GM19193 (cell line): ENCODE data around the gene NKPD1.

Experiments used
- POLR2A ChIP-seq: IDR thresholded peaks from 4 replicates; pipeline ENCODE4 v1.6.1; 2011; ENCODE audit not compliant: insufficient read depth, insufficient read length; ENCODE audit errors: extremely low read depth

The NKPD1 gene

DNA sequence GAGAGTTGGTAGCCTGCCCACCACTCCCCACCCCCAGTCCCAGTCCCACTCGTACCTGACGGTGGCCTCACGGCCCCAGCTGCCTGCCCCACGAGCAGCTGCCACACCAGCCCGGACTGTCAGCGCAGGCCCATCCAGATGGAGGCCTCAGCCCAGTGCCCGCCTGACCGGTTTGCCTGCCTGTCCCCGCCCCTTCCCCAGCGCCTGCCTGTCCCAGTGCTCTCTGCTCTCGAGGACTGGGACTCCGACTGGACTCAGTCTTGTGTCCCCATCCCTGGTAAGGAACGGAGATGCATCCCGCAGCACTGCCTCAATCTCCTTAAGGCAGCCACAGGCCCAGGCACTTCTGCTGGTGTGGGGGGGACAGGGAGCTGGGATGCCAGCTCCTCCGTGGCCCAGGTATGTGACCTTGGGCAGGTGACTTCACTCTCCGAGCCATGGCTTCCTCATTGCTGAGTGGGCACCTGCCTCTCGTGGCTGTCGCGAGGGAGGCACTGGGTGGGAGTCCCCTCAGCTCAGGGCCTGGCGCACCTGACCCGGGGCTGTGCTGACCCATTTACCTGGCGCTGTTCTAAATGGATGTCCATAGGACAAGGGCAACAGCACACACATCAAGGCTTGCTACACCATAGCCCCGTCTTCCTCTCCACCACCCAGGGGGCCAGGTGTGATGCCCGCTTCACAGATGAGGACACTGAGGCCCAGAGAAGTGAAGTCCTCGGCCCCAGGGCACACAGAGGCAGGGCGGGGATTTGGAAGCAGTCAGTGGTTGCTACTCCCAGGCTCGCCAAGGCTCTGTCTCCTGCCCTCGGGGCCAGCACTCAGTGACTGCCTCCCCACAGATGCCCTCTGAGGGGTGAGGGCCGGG lies at the start of gene NKPD1:
Gene NKPD1 (minus strand): TSS at position 113 of the 868 bp plus-strand sequence. CDS start 832 bp downstream, outside the sequence.
- TF ChIP-seq POLR2A, result no peak

DNA sequence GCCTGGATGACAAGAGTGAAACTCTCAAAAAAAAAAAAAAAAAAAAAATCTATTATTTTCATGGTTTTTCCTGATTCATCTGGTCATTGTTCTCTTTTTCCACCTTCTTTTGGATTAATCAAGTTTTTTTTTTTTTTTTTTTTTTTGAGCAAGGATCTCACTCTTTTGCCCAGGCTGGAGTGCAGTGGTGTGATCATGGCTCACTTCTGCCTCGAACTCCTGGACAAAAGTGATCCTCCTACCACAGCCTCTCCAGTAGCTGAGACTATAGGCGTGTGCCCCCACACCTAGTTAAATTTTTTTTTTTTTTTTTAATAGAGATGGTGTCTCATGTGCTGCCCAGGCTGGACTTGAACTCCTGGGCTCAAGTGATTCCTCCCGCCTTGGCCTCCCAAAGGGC lies 45.5 kb upstream of the NKPD1 start:
- TF ChIP-seq POLR2A, result no peak

GRCh38 chr19:45205810-45206209 lies 45.0 kb upstream of the NKPD1 start:
- no peak for TF ChIP-seq POLR2A

- TF ChIP-seq POLR2A, result no peak
These were observed 41.9 kb upstream of the NKPD1 start for GRCh38 chr19:45202637-45203036.

GRCh38 chr19:45200568-45200967 lies 39.8 kb upstream of the NKPD1 start:
- no peak for TF ChIP-seq POLR2A

DNA sequence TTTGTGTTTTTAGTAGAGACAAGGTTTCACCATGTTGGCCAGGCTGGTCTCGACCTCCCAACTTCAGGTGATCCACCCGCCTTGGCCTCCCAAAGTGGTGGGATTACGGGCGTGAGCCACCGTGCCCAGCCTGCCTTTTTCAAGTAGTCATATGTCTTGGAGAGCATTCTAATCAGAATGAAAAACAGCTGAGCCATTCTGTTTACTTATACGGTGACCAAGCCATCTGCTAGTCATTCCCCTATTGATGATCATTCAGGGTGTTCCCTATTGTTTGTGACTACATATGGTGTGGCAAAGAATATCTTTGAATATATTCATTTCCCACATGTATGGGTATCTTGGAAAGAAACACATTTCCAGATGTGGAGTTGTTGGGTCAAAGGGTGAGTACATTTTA lies 35.0 kb upstream of the NKPD1 start:
- no peak for TF ChIP-seq POLR2A

- TF ChIP-seq POLR2A, result no peak
These were observed 30.6 kb upstream of the NKPD1 start for GRCh38 chr19:45191375-45191774.

- no peak for TF ChIP-seq POLR2A
These were observed 29.2 kb upstream of the NKPD1 start for GRCh38 chr19:45189971-45190370.

DNA sequence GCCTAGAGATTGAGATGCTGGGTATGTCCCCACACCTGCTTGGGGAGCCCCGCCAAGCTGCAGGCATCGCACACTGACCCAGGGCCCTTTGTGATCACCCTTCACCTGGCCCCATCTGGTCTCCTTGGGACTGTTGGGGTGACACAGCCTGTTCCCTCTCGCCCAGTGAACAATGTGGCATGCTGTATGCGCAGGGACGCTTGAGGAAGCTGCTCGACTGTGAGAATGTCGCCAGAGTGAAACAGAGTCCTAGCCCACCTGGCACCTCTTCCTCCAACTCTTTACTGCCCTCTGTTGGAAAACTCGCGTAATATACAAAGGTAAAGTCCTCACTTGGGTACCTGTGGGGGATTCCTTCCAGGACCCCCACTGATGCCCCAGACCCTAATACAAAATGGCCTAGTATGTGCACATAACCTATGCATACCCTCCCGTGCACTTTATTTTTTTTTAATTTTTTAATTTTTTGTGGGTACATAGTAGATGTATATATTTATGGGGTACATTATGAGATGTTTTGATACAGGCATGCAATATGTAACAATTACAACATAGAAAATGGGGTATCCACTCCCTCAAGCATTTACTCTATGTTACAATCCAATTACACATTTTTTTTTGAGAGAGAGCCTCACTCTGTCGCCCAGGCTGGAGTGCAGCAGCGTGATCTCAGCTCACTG lies 26.8 kb upstream of the NKPD1 start:
- no peak for TF ChIP-seq POLR2A

DNA sequence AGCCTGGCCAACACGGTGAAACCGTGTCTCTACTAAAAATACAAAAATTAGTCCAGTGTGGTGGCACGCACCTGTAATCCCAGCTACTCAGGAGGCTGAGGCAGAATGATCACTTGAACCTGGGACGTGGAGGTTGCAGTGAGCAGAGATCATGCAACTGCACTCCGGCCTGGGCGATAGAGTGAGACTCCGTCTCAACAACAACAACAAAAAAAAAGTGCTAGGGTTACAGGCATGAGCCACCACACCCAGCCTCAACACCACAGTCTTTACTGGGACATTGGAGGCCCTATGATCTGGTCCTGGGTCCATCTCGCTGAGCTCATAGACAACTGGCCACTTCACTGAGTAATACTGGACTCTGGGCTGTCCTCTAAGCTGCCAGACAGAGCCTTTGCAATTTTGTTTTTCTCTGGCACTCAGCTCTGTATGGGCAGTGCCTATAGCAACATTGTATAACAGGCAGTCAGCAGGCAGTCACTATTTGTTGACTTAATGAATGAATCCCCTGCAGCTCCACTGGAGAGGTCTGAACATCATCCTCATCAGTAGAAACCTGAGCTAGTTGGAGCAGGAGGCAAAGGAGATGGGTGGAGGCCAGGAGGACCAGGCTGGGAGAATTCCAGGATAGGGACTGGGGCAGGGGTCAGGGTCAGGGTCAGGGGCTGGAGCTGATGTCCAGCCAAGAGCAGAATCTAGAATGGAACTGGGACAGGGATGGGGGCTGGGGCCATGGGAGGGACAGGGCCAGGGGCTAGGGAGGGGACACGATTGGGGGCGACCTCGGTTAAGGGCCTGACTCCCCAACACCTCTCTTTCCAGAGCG lies 25.9 kb upstream of the NKPD1 start:
- no peak for TF ChIP-seq POLR2A

DNA sequence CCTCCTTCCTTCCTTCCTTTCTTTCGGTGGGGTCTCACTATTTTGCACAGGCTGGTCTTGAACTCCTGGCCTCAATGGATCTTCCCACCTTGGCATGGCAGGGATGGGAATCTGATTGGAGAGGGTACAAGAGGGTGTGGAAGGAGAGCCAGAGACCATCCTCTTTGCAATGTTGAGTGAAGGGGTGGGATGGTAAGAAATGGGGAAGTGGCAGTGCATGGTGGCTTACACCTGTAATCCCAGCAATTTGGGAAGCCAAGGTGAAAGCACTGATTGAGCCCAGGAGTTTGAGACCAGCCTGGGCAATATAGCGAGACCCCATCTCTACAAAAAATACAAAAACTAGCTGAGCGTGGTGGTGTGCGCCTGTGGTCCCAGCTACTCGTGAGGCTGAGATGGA lies 23.3 kb upstream of the NKPD1 start:
- TF ChIP-seq POLR2A, result no peak

DNA sequence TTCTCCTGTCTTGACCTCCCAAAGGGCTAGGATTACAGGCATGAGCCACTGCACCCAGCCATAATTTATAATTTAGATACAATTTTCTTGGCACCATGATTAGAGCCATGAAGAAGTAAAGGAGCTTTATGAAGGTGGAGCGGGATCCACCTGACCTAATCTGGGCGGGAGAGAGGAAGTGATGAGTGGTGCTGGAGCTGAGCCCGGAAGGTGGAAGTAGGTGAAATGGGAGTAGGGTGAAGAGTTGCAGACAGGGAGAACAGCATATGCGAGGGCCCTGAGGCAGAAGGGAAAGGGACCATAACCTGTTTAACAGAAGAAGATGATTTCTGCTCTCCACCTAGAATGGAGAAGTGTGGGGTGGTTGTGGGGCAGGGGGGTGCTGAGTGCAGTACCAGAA lies 22.0 kb upstream of the NKPD1 start:
- TF ChIP-seq POLR2A, result no peak

- TF ChIP-seq POLR2A, result no peak
These were observed 20.2 kb upstream of the NKPD1 start for GRCh38 chr19:45180936-45181335.

DNA sequence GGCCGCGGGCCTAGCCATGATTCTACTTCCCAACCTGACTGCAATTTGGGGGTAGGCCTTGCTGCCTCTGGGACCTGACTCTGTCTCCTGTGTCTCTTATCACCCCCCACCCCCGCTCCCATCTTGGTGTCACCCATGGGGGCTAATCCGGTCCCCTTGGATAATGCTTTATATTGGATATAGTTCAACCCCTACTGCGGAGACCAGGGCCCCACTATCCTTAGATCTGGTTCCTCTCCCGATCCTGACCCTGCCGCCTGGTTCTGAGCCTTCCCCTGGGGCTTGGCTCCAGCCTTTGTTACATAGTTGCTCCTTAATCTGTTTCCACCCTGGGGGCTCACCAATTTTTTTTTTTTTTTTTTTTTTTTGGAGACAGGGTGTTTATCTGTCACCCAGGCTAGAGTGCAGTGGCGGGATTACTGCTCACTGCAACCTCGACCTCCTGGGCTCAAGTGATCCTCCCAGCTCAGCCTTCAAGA lies 19.1 kb upstream of the NKPD1 start:
- TF ChIP-seq POLR2A, result no peak
